OCI-LY1 (cell line): ENCODE data around the gene TRIM9.

Source experiments
- H2AFZ ChIP-seq: fragments of 200-600 bp; sonication (generic), shearing (Covaris generic); 2 replicates; pipeline ENCODE4 v1.6.0; 2014; ENCODE audit warnings: antibody characterized with exemption, mild to moderate bottlenecking, low read length
- H3F3A ChIP-seq: fragments of 200-600 bp; sonication (generic), shearing (Covaris generic); 2 replicates; pipeline ENCODE4 v1.6.0; 2014; ENCODE audit warnings: mild to moderate bottlenecking, antibody characterized with exemption, low read length, moderate library complexity; ENCODE audit not compliant: insufficient read depth
- H3K27ac ChIP-seq: fragments of 200-600 bp; sonication (generic); 2 replicates; pipeline ENCODE4 v1.5.1; 2014; ENCODE audit warnings: low read length, mixed run types, mild to moderate bottlenecking, low read depth; ENCODE audit not compliant: poor library complexity, severe bottlenecking
- H3K27me3 ChIP-seq: fragments of 200-600 bp; sonication (generic); 2 replicates; pipeline ENCODE4 v1.6.0; 2014; ENCODE audit warnings: antibody characterized with exemption, mild to moderate bottlenecking, low read length, moderate library complexity; ENCODE audit not compliant: insufficient read depth
- H3K36me3 ChIP-seq: fragments of 200-600 bp; sonication (generic); 2 replicates; pipeline ENCODE4 v1.6.1; 2014; ENCODE audit warnings: mild to moderate bottlenecking, antibody characterized with exemption, low read length, moderate library complexity, mixed read lengths; ENCODE audit not compliant: insufficient read depth
- H3K4me1 ChIP-seq: fragments of 200-600 bp; sonication (generic); 2 replicates; pipeline ENCODE4 v1.5.1; 2014; ENCODE audit warnings: mild to moderate bottlenecking, low read length, moderate library complexity; ENCODE audit not compliant: insufficient read depth, severe bottlenecking
- H3K4me2 ChIP-seq: fragments of 200-600 bp; sonication (generic), shearing (Covaris generic); 2 replicates; pipeline ENCODE4 v1.6.1; 2014; ENCODE audit warnings: low read length
- H3K4me3 ChIP-seq: fragments of 200-600 bp; sonication (generic); 2 replicates; pipeline ENCODE4 v1.5.1; 2014; ENCODE audit warnings: low read length, low read depth, mild to moderate bottlenecking, mixed read lengths; ENCODE audit not compliant: poor library complexity, severe bottlenecking
- H3K79me2 ChIP-seq: fragments of 200-600 bp; shearing (Covaris generic); 2 replicates; pipeline ENCODE4 v1.6.1; 2016; ENCODE audit warnings: mixed run types, low read length, mixed read lengths; ENCODE audit not compliant: insufficient read depth
- H3K9ac ChIP-seq: fragments of 200-600 bp; sonication (generic), shearing (Covaris generic); 2 replicates; pipeline ENCODE4 v1.6.1; 2014; ENCODE audit warnings: mild to moderate bottlenecking, low read length, mixed read lengths
- H3K9me2 ChIP-seq: fragments of 200-600 bp; sonication (generic), shearing (Covaris generic); 2 replicates; pipeline ENCODE4 v1.6.1; 2014; ENCODE audit warnings: low read depth, mild to moderate bottlenecking, low read length, mixed read lengths
- H3K9me3 ChIP-seq: fragments of 200-600 bp; shearing (Covaris generic); 2 replicates; pipeline ENCODE4 v1.6.1; 2014; ENCODE audit warnings: low read length, mixed read lengths
- H4K20me1 ChIP-seq: fragments of 200-600 bp; sonication (generic), shearing (Covaris generic); 2 replicates; pipeline ENCODE4 v1.6.0; 2016; ENCODE audit warnings: mild to moderate bottlenecking, low read length; ENCODE audit not compliant: insufficient read depth
- EZH2 ChIP-seq: fragments of 200-600 bp; sonication (generic), shearing (Covaris generic); IDR thresholded peaks from 2 replicates; pipeline ENCODE4 v1.8.0; 2017; ENCODE audit warnings: borderline replicate concordance, mixed run types, mild to moderate bottlenecking, antibody characterized with exemption, low read length, moderate library complexity, mixed read lengths
- TF ChIP-seq, protein P1 (sequence below): fragments of 200-600 bp; sonication (generic), shearing (Covaris generic); IDR thresholded peaks from 2 replicates; pipeline ENCODE4 v1.5.1; 2017; ENCODE audit warnings: mild to moderate bottlenecking, antibody characterized with exemption, low read length, moderate library complexity, mixed read lengths

Gene TRIM9

DNA sequence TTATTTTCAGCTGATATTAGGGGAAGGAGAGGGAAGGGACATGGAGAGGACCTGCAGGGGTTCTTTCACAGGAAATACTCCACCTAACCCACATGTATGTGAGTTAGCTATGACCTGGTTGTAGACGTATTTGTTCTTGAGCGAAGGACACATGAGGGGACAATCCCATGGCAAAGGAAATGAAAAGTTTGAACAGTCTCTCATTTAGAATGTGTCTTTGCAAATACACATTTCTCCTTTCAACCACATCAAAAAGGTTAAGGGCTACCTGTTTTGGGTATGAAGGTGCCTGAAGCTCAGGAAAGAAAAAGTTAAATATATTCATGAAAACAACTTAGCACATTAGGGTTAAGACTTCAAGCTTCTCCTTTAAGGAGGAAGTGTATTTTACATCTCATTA is 158.0 kb downstream of the TRIM9 start:
- Histone ChIP-seq H3K9me2 (no peaks in the 10 kb centered on the region), H3K4me2 (no peak overlapping the region), H3K9me3 (no peaks in the 10 kb centered on the region), H3K79me2 (no peaks in the 10 kb centered on the region), H2AFZ (no peak overlapping the region), H3K4me1 (peaks cover 23% of the 10 kb centered on the region), H3K36me3 (0 out of 2 replicates have a peak, but pooled peaks cover 3% of the 10 kb centered on the region), H3K9ac (no peak overlapping the region), H3F3A (no peaks in the 10 kb centered on the region), H3K27me3 (no peaks in the 10 kb centered on the region), H4K20me1 (no peaks in the 10 kb centered on the region), H3K27ac (peak overlapping the region; percentile 62), H3K4me3 (no peak overlapping the region)
- TF ChIP-seq, protein P1, sequence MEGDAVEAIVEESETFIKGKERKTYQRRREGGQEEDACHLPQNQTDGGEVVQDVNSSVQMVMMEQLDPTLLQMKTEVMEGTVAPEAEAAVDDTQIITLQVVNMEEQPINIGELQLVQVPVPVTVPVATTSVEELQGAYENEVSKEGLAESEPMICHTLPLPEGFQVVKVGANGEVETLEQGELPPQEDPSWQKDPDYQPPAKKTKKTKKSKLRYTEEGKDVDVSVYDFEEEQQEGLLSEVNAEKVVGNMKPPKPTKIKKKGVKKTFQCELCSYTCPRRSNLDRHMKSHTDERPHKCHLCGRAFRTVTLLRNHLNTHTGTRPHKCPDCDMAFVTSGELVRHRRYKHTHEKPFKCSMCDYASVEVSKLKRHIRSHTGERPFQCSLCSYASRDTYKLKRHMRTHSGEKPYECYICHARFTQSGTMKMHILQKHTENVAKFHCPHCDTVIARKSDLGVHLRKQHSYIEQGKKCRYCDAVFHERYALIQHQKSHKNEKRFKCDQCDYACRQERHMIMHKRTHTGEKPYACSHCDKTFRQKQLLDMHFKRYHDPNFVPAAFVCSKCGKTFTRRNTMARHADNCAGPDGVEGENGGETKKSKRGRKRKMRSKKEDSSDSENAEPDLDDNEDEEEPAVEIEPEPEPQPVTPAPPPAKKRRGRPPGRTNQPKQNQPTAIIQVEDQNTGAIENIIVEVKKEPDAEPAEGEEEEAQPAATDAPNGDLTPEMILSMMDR, result no peak
- TF ChIP-seq EZH2, result no peak

- 0 out of 2 replicates have a peak, but pooled peaks cover 3% of the 10 kb centered on the region for H3K36me3 ChIP-seq
- H3K9me2 ChIP-seq, result no peaks in the 10 kb centered on the region
- no peaks in the 10 kb centered on the region for H3K9me3 ChIP-seq
- peak overlapping the region; percentile 62 for H3K27ac ChIP-seq
- peaks cover 23% of the 10 kb centered on the region for H3K4me1 ChIP-seq
- no peak overlapping the region for H3K4me2 ChIP-seq
- H3K4me3 ChIP-seq, result no peak overlapping the region
- no peak overlapping the region for H3K9ac ChIP-seq
- no peaks in the 10 kb centered on the region for H4K20me1 ChIP-seq
- TF ChIP-seq EZH2, result no peak
- TF ChIP-seq, protein P1, result no peak
- no peaks in the 10 kb centered on the region for H3F3A ChIP-seq
- no peaks in the 10 kb centered on the region for H3K27me3 ChIP-seq
- H2AFZ ChIP-seq, result no peak overlapping the region
- no peaks in the 10 kb centered on the region for H3K79me2 ChIP-seq
Measured at GRCh38 chr14:50936016-50936340, 158.9 kb downstream of the TRIM9 start.

GRCh38 chr14:50935126-50936015 is 159.5 kb downstream of the TRIM9 start:
- Histone ChIP-seq H4K20me1 (no peaks in the 10 kb centered on the region), H3K27me3 (no peaks in the 10 kb centered on the region), H3K9me3 (no peaks in the 10 kb centered on the region), H3K4me1 (peaks cover 23% of the 10 kb centered on the region), H3K9ac (no peak overlapping the region), H3F3A (0 out of 2 replicates have a peak, but pooled peaks cover under 1% of the 10 kb centered on the region), H3K4me3 (no peak overlapping the region), H2AFZ (no peak overlapping the region), H3K4me2 (no peak overlapping the region), H3K27ac (peak overlapping the region; percentile 62), H3K36me3 (0 out of 2 replicates have a peak, but pooled peaks cover 3% of the 10 kb centered on the region), H3K9me2 (no peaks in the 10 kb centered on the region), H3K79me2 (no peaks in the 10 kb centered on the region)
- no peak for TF ChIP-seq EZH2
- TF ChIP-seq, protein P1, result no peak
